GM19240 (cell line): ENCODE measurements around the gene ALLC.
"Not testable (repeated sequence)": the region's sequence is repeated elsewhere in the genome, so short reads cannot be mapped to it uniquely, and the experiment has no call there.

ENCODE experiments used
- DNase-seq: peaks from one replicate; pipeline ENCODE4 v3.0.0; 2011; ENCODE audit warnings: low spot score; ENCODE audit not compliant: insufficient read length

The ALLC gene

DNA sequence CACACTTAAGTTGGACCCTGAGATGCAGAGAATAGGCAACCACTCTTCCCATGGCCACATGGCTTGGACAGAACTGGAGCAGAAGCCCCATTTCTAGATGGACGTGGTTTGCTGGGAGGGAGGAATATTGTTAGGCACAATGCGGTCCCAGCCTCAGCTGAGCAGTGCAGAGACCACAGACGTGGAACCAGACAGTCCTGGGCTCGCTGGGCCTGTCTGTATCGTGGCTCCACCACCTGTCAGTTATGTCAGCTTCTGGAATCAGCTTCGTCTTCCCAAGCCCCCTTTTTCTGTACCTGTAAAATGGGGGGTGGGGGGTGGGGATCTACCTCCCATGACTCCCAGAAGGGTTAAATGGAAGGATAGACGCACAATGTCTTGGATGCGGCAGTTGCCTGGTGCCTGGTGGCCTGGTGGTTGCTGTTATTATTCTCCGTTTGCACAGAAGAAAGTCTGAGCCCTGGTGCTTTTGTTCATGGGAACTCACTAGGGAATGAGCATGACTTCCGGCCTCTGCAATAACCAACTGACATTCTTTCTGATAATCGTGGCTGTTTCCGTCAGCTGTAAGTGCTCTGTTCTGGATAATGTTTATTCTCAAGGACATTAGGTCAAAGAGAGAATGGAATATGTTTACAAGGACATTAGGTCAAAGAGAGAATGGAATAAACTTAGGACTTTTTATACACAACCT is 31.7 kb upstream of the ALLC start:
- DNase-seq: no peak

DNA sequence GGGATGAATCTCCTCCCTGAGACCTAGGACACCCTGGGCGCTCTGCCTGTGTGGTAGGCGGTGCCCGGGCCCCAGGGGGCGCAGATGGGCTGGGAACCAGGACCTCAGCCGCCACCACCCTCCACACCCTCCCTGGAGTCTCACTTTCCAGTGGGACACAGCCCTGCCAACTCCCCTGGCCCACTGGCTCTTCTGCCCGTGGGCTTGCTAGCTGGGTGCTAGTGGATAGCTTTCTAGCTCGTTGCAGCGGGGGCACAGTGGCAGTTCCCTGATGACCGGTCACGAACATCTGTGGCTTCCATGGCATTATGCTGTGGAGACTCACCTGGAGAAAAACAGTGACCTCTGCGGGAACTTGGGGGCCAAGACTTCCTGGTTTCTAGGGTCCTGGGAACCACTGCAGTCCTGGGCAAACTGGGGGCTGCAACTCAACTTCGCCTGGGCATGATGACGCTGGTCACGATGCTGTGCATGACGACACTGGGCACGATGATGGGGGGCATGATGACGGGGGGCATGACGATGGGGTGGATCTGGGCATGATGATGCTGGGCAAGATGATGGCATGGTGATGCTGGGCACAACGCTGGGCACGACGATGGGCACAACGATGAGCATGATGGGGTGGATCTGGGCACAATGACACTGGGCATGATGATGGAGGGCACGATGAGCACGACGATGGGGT is 31.0 kb upstream of the ALLC start:
- no peak for DNase-seq

DNA sequence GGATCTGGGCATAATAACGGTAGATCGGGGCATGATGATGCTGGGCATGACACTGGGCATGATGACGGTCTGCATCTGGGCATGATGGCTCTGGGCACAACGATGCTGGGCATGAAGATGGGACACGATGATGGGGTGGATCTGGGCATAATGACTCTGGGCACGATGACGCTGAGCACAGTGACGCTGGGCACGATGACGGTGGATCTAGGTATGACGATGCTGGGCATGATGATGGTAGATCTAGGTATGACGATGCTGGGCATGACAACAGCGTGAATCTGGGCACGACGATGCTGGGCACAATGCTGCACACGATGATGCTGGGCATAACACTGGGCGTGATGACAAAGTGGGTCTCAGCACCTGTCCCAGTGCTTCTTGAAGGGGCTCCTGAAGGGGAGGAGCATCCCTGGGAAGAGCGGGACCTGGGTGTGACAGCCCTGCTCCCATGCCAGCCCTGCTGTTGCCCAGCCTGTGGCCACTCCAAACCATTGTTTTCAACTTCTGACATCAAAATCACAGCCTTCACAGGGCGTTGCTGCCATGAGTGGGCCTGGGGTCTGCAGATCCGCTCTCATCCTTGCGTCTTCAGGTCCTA is 30.4 kb upstream of the ALLC start:
- DNase-seq: no peak

DNA sequence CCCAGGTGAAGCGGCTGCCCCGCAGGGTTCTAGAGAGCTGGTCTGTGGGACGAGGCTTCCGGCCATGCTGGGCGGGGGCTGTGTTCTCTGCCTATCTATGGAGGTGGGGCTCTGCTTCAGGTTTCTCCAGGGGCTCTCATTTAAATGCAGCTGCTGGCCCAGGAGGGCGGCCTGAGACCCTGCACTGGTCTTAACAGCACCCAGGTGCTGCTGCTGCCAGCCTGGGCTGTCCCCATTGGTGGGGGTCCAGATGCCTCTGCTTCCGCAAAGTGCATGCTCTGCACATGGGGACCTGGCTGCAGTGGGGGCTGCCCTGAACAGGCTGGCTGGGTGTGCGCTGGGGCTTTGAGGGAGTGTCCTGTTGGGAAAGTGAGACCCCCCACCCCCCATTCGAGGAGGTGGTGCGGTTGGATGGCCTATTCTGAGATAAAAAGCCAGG is 29.7 kb upstream of the ALLC start:
- no peak for DNase-seq

DNA sequence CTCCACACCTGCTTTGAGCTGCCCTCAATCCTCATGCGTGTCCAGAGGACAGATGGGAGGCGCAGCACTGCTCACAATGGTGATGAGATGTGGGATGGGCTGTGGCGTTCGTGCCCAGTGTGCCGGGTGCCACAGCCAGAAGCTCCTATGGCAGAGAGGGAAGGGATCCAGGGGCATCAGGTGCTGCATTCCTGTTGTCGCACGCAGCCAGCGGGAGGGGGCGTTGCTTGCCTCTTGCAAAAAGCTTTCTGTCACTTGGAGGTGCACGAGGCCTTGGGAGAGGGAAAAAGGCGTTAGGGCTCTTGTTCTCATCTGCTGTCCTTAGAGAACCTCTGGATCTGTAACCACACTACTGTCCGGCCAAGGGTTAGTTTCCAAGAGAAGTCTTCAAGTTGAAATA is 29.2 kb upstream of the ALLC start:
- DNase-seq: no peak

DNA sequence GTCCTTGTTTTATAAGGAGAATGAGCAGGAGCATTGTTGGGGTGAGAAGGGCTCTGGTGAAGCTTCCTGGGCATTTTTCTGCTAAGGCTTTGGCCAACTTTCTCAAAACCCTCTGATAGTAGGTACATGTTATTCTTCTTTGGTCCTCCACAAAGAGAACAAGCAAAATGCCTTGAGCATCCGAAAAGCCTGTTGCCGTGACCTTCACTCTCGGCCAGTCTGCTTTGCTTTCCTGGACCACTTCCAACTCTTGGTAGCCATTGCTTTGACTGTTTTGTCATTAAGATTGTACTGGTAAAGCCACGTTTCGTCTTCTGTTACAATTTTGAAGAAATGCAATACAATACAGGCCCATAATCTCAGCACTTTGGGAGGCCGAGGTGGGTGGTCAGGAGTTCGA is 27.4 kb upstream of the ALLC start:
- DNase-seq: no peak

DNA sequence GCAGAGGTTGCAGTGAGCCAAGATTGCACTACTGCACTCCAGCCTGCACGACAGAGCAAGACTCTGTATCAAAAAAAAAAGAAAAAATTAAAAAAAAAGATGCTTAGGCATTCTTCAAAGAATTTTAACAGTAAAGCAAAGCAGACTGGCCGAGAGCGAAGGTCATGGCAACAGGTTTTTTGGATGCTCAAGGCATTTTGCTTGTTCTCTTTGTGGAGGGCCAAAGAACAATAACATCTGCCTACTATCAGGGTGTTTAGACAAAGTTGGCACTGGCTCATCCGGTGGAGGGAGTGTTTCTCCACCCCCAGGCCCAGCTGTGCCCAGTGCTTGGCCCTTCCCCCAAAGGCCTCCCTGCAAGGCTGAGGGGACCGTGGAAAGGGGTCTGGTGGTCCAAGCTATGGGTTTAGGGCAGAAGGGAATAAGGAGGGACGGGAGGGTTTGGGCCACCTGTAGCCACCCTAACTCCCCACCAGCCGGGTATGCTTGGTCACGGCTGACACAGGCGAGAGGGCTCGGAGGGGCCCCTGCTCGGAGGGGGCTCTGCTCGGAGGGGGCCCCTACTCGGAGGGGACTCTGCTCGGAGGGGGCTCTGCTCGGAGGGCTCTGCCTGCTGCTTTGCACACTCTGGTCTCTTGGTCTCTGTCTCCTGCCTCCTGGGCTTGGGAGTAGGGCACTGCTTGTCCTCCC is 26.7 kb upstream of the ALLC start:
- DNase-seq: no peak

DNA sequence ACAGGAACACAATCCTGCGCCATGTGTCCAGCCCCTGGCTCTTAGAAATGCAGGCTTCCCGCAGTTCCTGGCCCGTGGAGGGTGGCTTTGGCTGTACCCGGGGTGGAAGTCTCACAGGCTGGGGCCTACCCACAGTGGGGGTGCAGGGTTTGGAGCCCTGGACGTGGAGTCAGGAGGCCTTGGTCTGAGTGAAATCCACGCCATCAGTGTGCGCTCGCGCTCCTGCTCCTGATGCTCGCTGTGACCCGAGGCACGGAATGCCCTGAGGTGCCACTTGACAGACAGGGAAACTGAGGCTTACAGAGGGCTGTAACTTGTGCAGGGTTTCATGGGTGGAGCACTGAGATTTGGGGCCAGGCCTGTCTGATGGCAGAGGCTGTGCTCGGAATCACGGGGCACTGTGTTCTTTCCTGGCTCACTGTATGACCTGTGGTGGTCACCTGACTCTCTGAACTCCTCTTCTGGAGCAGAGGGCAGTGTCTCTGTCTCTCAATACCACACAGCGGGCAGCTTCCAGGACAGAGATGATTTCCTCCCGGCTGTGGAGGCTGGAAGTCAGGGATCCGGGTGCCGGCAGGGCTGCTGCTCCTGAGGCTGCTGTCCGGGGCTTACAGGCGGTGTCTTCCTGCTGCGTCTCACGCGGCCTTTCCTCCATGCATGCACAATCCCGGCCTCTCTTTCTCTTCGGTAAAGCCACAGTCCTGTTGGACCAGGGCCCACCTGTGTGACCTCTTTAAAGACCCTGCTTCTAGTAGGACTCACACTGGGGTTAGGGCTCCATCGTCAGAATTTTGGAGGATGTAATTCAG is 25.9 kb upstream of the ALLC start:
- no peak for DNase-seq

DNA sequence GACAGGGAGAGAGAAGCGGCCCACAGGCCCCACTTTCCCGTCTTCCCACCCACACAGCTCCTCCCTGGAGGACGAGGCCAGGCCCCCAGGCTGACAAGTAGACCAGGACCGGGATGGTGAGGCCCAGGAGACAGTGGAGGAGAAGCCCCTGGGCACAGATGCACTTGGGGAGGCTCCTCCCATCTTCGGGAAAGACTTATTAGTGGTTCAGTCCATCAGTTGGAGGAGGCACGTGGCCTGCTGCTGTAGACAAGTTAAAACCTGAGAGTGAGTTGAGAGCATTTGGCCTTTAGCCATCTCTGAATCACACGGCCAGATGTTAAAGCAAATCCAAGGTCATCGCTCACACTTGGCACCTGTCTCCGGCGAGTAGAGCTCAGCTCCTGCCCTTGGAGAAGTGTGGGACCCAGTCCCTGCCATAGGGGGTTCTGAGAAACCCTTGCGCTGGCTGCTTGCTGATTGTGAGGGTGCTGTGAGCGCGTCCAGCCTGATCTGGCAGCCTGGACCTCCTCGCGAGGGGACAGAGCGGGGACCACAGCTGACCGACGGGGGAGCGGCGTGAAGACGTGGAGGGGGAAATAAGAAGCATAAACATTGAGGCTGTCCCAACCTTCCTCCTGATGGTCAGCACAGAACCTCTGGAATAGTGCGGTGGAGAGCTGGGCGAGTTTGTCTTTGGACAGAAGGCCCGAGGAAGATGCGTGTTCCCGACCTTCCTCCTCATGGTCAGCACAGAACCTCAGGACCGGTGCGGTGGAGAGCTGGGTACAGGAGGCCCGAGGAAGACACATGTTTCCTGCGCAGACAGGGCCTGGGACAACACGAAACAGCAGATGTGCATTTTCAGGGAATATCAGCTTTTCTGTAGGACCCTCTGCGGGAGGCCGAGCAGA is 24.7 kb upstream of the ALLC start:
- DNase-seq: no peak

DNA sequence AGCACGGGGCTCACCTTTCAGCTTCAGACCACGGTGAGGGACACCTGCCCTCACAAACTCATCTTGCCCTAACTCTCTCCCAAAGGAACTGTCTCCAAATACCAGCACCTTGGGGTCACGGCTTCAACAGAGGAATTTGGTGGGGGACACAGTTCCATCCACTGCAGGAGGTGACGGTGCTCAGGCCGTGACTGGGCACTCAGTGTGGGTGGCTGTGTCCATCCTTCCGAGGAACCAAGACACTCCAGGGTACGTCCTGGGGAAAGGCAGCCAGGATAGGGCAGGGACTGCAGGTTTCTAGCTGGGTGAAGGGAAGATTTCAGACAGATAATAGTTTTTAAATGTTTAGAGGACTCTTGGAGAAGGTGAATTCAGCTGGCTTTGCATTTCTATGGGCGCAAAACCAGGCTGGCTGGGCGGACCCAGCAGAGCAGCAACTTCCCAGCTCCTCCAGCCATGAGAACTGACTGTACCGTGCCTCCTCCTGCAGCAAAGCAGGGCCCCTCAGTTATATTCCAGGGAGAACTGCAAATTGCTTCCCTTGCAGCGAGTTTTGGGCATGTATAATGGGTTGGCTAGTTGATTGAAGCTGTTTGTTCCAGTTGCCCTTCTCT is 23.9 kb upstream of the ALLC start:
- no peak for DNase-seq

DNA sequence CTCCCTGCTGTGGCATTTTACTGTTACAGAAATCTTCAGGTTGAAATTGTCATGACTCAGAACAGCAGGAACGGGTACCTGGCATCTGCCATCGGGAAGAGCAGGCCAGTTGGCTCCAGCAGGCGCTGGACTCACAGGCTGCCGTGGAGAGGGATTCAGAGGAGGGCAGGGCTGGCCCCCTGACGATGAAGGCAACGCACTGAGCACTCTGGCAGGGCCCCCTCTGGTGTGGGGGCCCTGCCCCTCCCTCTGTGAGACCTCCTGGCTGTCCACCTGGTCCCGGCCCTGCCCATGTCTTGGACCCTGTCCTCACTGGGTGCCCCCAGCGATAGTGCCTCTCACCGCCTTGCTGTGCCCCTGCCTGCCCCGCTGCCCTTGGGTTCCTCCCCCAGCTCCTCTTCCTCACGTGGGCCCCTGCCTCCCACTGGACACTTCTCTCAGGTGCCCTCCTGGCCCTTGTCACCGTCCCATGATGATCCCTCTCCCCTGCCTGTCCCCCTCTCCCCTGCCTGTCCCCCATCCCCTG is 23.3 kb upstream of the ALLC start:
- no peak for DNase-seq

DNA sequence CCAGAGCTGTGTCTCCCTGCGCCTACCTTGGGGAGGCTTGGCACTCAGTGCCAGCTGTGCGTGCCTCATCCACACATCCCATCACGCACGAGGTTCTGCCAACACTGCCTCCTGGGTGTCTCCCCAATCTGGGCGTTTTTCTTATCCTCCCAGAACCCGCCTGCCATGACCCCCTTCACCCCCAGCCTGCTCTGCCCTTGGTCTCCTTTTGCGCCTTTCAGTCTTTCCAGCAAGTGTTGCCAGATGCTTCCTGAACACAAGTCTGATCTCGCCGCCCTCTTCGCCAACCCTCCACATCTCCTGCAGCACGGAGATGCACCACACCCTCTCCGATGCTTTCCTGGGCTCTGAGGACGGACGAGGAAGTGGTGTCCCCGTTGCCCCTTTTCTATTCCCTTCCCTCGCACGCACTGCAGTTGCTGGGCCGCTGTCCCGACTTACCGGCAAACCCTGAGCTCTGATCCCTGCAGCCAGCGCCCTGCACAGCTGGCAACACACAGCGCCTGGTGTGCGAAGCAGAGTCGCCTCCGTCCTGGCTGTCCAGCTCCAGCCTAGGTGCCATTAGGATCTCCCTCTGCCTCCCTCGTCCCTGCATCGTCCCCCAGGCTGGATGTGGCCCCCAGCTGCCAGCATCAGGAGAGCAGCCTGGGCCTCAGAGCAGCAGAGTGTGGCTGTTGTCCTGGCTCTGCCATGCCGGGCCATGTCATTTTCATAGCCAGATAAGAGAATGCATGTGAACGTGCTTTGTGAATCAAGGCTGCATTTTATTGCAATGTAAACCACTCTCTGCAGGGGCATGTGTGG is 22.6 kb upstream of the ALLC start:
- DNase-seq: no peak

DNA sequence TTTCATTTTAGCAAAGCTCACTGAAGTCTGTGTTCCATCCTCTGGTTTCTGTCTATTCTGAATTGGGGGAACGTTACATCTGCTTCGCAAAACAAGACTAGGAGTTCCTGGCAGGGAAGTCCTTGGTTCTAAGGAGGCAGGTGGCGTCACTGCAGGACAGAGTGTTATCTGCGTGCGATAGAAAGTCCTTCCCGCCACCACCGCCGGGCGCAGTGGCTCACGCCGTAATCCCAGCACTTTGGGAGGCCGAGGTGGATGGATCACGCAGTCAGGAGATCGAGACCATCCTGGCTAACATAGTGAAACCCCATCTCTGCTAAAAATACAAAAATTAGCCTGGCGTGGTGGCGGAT is 22.0 kb upstream of the ALLC start:
- DNase-seq: not testable (repeated sequence)

DNA sequence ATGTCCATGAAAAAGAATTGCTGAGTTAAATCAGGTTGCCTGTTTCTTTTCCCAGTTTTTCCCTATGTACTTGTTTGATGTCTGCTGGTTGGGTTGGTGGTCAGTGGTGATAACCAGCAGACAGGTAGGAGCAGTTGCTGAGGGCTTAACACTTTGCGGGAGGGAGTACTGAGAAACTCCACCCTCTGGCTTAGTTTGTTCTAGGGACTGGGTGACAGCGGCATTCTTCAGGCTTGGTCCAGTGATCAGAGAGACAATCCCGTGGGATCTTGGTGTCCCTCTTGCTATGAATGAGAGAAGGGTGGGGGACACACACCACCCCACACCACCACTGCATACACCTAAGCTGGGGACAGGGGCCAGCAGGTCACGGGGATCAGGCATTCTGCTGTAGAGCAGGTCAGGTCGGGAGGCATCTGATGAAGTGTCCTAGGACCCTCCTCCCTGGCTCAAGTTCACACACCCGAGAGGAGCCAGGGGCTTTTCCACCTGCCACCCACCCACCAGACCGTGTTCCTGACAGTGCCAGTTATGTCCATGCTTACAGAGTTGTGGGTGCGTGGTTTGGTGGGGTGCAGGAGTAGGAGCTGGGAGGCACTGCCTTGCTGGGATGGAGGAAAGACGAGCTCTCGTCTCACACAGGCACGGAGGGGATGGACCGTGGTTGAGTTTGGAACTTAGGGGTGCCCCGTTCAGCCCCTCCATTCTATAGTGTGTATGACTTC is 21.3 kb upstream of the ALLC start:
- no peak for DNase-seq

DNA sequence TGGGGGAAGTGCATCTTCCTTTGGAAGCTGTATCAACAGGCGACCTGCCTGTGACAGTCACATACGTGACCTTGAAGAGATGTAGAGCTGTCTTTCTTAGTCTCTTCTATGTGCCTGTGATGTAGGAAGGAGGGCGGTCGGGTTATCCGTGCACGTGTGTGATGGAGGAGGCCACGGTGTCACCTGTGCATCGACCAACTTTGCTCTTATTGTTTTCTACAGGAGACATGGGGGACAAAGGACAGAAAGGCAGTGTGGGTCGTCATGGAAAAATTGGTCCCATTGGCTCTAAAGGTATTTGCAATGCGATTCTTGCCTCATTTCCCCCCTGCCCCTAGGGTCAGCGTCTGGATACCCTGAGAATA is 20.7 kb upstream of the ALLC start:
- DNase-seq: no peak

DNA sequence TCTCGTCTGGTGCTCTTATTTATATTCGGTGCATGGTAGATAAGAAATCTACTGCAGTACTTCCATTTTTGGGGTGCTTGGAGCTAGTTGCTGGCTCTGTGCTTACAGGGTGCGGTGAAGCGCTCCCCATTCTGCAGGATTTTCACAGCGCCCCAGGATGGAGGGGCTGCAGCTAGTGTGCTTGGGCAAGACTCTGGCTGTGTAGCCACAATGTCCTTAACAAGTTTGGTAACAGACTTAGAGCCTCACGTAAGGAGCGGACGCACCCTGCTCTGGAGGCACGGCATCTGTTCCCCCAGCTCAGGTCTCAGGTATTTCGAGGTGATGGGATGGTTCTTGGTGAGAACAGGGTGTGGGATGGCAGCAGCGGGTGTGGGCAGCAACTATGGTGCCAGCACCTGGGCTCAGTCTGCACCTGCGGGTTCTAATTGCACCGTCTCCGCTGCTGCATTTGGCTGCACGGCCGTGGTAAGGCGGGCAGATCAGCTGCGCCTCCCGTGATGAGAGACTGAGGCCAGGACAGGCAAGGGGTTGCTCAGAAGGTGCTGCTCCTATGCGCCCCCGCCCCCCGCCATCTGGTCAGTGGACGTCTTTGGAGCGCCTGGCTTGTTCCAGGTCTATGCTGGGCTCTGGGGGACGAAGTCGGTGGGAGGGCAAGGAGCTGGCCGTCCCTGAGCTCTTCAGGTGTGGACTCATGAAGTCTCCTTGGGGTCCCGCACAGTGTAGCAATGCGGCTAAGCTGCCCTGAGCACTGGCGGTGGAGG is 20.1 kb upstream of the ALLC start:
- no peak for DNase-seq

DNA sequence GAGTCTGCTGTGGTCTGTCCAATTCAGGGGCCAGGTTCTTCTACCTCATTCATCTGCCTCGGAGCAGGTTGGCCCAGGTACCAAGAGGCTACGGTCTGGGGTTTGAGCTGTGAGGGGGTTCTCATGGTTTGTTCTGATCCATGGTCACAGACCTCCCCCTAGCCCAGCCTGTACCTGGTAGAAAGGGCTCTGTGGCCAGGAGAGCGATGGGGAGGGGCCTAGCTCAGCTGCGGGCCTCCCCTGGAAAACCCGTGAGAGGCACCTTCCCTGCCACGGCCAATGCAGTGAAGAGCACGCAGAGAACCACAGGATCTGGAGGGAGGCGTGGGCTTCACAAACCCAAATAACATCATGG is 19.6 kb upstream of the ALLC start:
- DNase-seq: no peak
